ENCODE measurements around the gene CCDC124.

GRCh38 chr19:17908244-17908643 lies 24.6 kb upstream of the CCDC124 start:
- no peak for TF ChIP-seq CTCF (IDR thresholded peaks at IDR 0.05)
- no peak for TF ChIP-seq POLR2A (IDR thresholded peaks at IDR 0.05)

Data from thyroid gland (tissue), 4 donors.